Activated CD4-positive, alpha-beta T cell treated with anti-CD3 and anti-CD28 coated beads for 36 hours (primary cell): Measurements from ENCODE around the gene ARHGEF28. TPM values are rescaled to one million over a fixed set of nuclear protein-coding genes. Genes with fewer than 3 reads are reported as not detected.

Experiments
- ATAC-seq: fragments of 200-7000 bp; cut with Tn5 transposase; one replicate; pipeline ENCODE4 v1.10.0; 2021; ENCODE audit warnings: mild to moderate bottlenecking, moderate library complexity
- CTCF ChIA-PET: fragments of 350-600 bp; sonication (Branson Sonifier 250); formaldehyde crosslinking; loops from one replicate; lab custom pipeline; 2021; ENCODE audit warnings: antibody characterized with exemption; lab: Charles Lee
- POLR2A ChIA-PET: fragments of 350-600 bp; sonication (Branson Sonifier 250); formaldehyde crosslinking; loops from one replicate; lab custom pipeline; 2021; ENCODE audit warnings: antibody characterized with exemption, inconsistent platforms; lab: Charles Lee
- DNase-seq: peaks from one replicate; pipeline ENCODE4 v3.0.0-alpha.2; 2020
- H3K27ac Mint-ChIP-seq: one replicate; pipeline ENCODE4 v1.8.0; 2021; ENCODE audit warnings: mixed read lengths
- H3K27me3 Mint-ChIP-seq: one replicate; pipeline ENCODE4 v1.8.0; 2021; ENCODE audit warnings: mixed read lengths
- H3K36me3 Mint-ChIP-seq: one replicate; pipeline ENCODE4 v1.8.0; 2021; ENCODE audit warnings: low read depth, mixed read lengths
- H3K4me1 Mint-ChIP-seq: one replicate; pipeline ENCODE4 v1.8.0; 2021; ENCODE audit warnings: mixed read lengths
- H3K4me3 Mint-ChIP-seq: one replicate; pipeline ENCODE4 v1.8.0; 2021; ENCODE audit warnings: mild to moderate bottlenecking, moderate library complexity, mixed read lengths
- H3K9me3 Mint-ChIP-seq: one replicate; pipeline ENCODE4 v1.8.0; 2021; ENCODE audit warnings: low read depth, mixed read lengths
- intact Hi-C, 2 experiments: fragments of 100-400 bp; cut with DNase I in 1 of 2; cut with micrococcal nuclease in 1 of 2; formaldehyde crosslinking; loops; one replicate each; pipeline versions ENCODE4 v1.14.2 to v1.15.1; 2022 to 2024; cut with DNase I, micrococcal nuclease
- total RNA-seq, 2 experiments: library from RNA; stranded (reverse); gene quantifications; one replicate each; pipeline ENCODE4 v1.2.3, GENCODE V29; 2021

ARHGEF28 gene
- total RNA-seq, 2 experiments from 2014 or later, result 0.02 to 0.18 TPM

GRCh38 chr5:73908846-73909245 lies 282.9 kb downstream of the ARHGEF28 start:
- no peaks in the 10 kb centered on the region for H3K4me1 Mint-ChIP-seq
- H3K36me3 Mint-ChIP-seq, result no peaks in the 10 kb centered on the region
- ChIA-PET POLR2A (no interaction called here), CTCF (no interaction called here)
- ATAC-seq (no peak), DNase-seq (no peak)
- no peak overlapping the region for H3K27ac Mint-ChIP-seq
- H3K27me3 Mint-ChIP-seq, result peaks cover 2% of the 10 kb centered on the region
- H3K4me3 Mint-ChIP-seq, result no peak overlapping the region
- intact Hi-C loops, result loop anchor here (10.0 kb wide), 2 partner anchors 1006 to 1356 kb away; no protein-coding TSS in a partner anchor
- H3K9me3 Mint-ChIP-seq, result no peaks in the 10 kb centered on the region

- H3K4me1 Mint-ChIP-seq, result no peaks in the 10 kb centered on the region
- no peak overlapping the region for H3K27ac Mint-ChIP-seq
- ChIA-PET CTCF (no interaction called here), POLR2A (no interaction called here)
- no peaks in the 10 kb centered on the region for H3K36me3 Mint-ChIP-seq
- H3K27me3 Mint-ChIP-seq, result peaks cover 2% of the 10 kb centered on the region
- ATAC-seq (no peak), DNase-seq (no peak)
- intact Hi-C loops, result loop anchor here (10.0 kb wide), 2 partner anchors 1005 to 1355 kb away; no protein-coding TSS in a partner anchor
- H3K9me3 Mint-ChIP-seq, result no peaks in the 10 kb centered on the region
- H3K4me3 Mint-ChIP-seq, result no peak overlapping the region
Observed at GRCh38 chr5:73909474-73909873, 283.5 kb downstream of the ARHGEF28 start.

- H3K36me3 Mint-ChIP-seq, result no peaks in the 10 kb centered on the region
- no peak overlapping the region for H3K27ac Mint-ChIP-seq
- POLR2A ChIA-PET, result no interaction called here
- H3K4me3 Mint-ChIP-seq, result no peak overlapping the region
- H3K4me1 Mint-ChIP-seq, result no peaks in the 10 kb centered on the region
- CTCF ChIA-PET, result interaction anchor here (0.9 kb wide), 1 partner anchor 9 kb away, joined by 5 read pairs; no protein-coding TSS in a partner anchor
- DNase-seq (no peak), ATAC-seq (no peak)
- peaks cover 2% of the 10 kb centered on the region for H3K27me3 Mint-ChIP-seq
- H3K9me3 Mint-ChIP-seq, result no peaks in the 10 kb centered on the region
- intact Hi-C loops, result no loop called here
Observed at GRCh38 chr5:73911761-73912393, 285.9 kb downstream of the ARHGEF28 start.

- ATAC-seq, result no peak
- no peak overlapping the region for H3K4me3 Mint-ChIP-seq
Observed at GRCh38 chr5:73912821-73913271, 286.9 kb downstream of the ARHGEF28 start.

GRCh38 chr5:73913971-73914370 lies 288.0 kb downstream of the ARHGEF28 start:
- intact Hi-C loops, result no loop called here
- CTCF ChIA-PET, result interaction anchor here (0.6 to 2.6 kb wide), 2 partner anchors 12 to 330 kb away, joined by 3 to 9 read pairs; no protein-coding TSS in a partner anchor
- no peak overlapping the region for H3K27ac Mint-ChIP-seq

More at GRCh38 chr5:73912821-73913271, 286.9 kb downstream of the ARHGEF28 start:
- DNase-seq, result no peak
- intact Hi-C loops, result no loop called here
- H3K4me1 Mint-ChIP-seq, result no peaks in the 10 kb centered on the region
- no peaks in the 10 kb centered on the region for H3K27me3 Mint-ChIP-seq
- POLR2A ChIA-PET, result no interaction called here
- H3K27ac Mint-ChIP-seq, result no peak overlapping the region
- H3K36me3 Mint-ChIP-seq, result no peaks in the 10 kb centered on the region
- CTCF ChIA-PET, result interaction anchor here (2.6 kb wide), 1 partner anchor 11 kb away, joined by 9 read pairs; no protein-coding TSS in a partner anchor
- H3K9me3 Mint-ChIP-seq, result no peaks in the 10 kb centered on the region

GRCh38 chr5:73915345-73915744 lies 289.3 kb downstream of the ARHGEF28 start:
- no peak overlapping the region for H3K4me3 Mint-ChIP-seq
- DNase-seq (no peak), ATAC-seq (no peak)
- no peaks in the 10 kb centered on the region for H3K27me3 Mint-ChIP-seq
- ChIA-PET POLR2A (no interaction called here), CTCF (interaction anchor here (2.6 kb wide), 1 partner anchor 13 kb away, joined by 9 read pairs; no protein-coding TSS in a partner anchor)
- intact Hi-C loops, result no loop called here
- no peaks in the 10 kb centered on the region for H3K9me3 Mint-ChIP-seq
- H3K27ac Mint-ChIP-seq, result no peak overlapping the region
- H3K4me1 Mint-ChIP-seq, result no peaks in the 10 kb centered on the region
- H3K36me3 Mint-ChIP-seq, result no peaks in the 10 kb centered on the region

More at GRCh38 chr5:73913971-73914370, 288.0 kb downstream of the ARHGEF28 start:
- DNase-seq, result no peak
- no peaks in the 10 kb centered on the region for H3K36me3 Mint-ChIP-seq
- no peak for ATAC-seq
- no peaks in the 10 kb centered on the region for H3K27me3 Mint-ChIP-seq
- H3K4me1 Mint-ChIP-seq, result no peaks in the 10 kb centered on the region
- H3K9me3 Mint-ChIP-seq, result no peaks in the 10 kb centered on the region
- H3K4me3 Mint-ChIP-seq, result no peak overlapping the region
- POLR2A ChIA-PET, result no interaction called here

GRCh38 chr5:73917433-73917832 lies 291.4 kb downstream of the ARHGEF28 start:
- no peaks in the 10 kb centered on the region for H3K9me3 Mint-ChIP-seq
- no peak overlapping the region for H3K4me3 Mint-ChIP-seq
- ChIA-PET POLR2A (no interaction called here), CTCF (interaction anchor here (1.4 kb wide), 1 partner anchor 15 kb away, joined by 4 read pairs; no protein-coding TSS in a partner anchor)
- H3K36me3 Mint-ChIP-seq, result no peaks in the 10 kb centered on the region
- H3K27ac Mint-ChIP-seq, result no peak overlapping the region
- no peak for DNase-seq
- no peaks in the 10 kb centered on the region for H3K4me1 Mint-ChIP-seq
- intact Hi-C loops, result no loop called here
- H3K27me3 Mint-ChIP-seq, result no peaks in the 10 kb centered on the region
- ATAC-seq, result no peak

GRCh38 chr5:73917891-73918290 lies 291.9 kb downstream of the ARHGEF28 start:
- no peaks in the 10 kb centered on the region for H3K9me3 Mint-ChIP-seq
- H3K4me1 Mint-ChIP-seq, result no peaks in the 10 kb centered on the region
- intact Hi-C loops, result no loop called here
- no peak overlapping the region for H3K27ac Mint-ChIP-seq
- CTCF ChIA-PET, result no interaction called here
- POLR2A ChIA-PET, result no interaction called here
- ATAC-seq, result no peak
- DNase-seq, result no peak
- no peaks in the 10 kb centered on the region for H3K27me3 Mint-ChIP-seq
- no peaks in the 10 kb centered on the region for H3K36me3 Mint-ChIP-seq
- no peak overlapping the region for H3K4me3 Mint-ChIP-seq

- DNase-seq (no peak), ATAC-seq (no peak)
- no peak overlapping the region for H3K27ac Mint-ChIP-seq
- ChIA-PET POLR2A (no interaction called here), CTCF (interaction anchor here (1.2 kb wide), 1 partner anchor 14 kb away, joined by 3 read pairs; no protein-coding TSS in a partner anchor)
- H3K9me3 Mint-ChIP-seq, result no peaks in the 10 kb centered on the region
- no peak overlapping the region for H3K4me3 Mint-ChIP-seq
- intact Hi-C loops, result no loop called here
- H3K27me3 Mint-ChIP-seq, result no peaks in the 10 kb centered on the region
- H3K4me1 Mint-ChIP-seq, result no peaks in the 10 kb centered on the region
- no peaks in the 10 kb centered on the region for H3K36me3 Mint-ChIP-seq
Observed at GRCh38 chr5:73918791-73919221, 292.8 kb downstream of the ARHGEF28 start.

- Mint-ChIP-seq H3K36me3 (no peaks in the 10 kb centered on the region), H3K27ac (no peak overlapping the region), H3K4me3 (no peak overlapping the region), H3K27me3 (peaks cover 8% of the 10 kb centered on the region), H3K9me3 (no peaks in the 10 kb centered on the region), H3K4me1 (no peaks in the 10 kb centered on the region)
- intact Hi-C loops, result no loop called here
- DNase-seq, result no peak
- ATAC-seq, result no peak
- ChIA-PET POLR2A (no interaction called here), CTCF (no interaction called here)
Observed at GRCh38 chr5:73921741-73922140, 295.7 kb downstream of the ARHGEF28 start.

- H3K4me3 Mint-ChIP-seq, result no peak overlapping the region
- ChIA-PET POLR2A (no interaction called here), CTCF (no interaction called here)
- ATAC-seq (no peak), DNase-seq (no peak)
- H3K27ac Mint-ChIP-seq, result no peak overlapping the region
- H3K4me1 Mint-ChIP-seq, result no peaks in the 10 kb centered on the region
- peaks cover 8% of the 10 kb centered on the region for H3K27me3 Mint-ChIP-seq
- no peaks in the 10 kb centered on the region for H3K36me3 Mint-ChIP-seq
- intact Hi-C loops, result no loop called here
- no peaks in the 10 kb centered on the region for H3K9me3 Mint-ChIP-seq
Observed at GRCh38 chr5:73922224-73922623, 296.2 kb downstream of the ARHGEF28 start.
